Epithelial cell of esophagus (primary cell): ENCODE data around the gene NIN.

Source experiments
- DNase-seq: peaks from one replicate; pipeline ENCODE4 v3.0.0; 2010; ENCODE audit warnings: low read depth
- H3K4me3 ChIP-seq: 2 replicates; pipeline ENCODE4 v1.5.1; 2011; ENCODE audit warnings: mild to moderate bottlenecking, low read length, control low read depth
- CTCF ChIP-seq: IDR thresholded peaks from 2 replicates; pipeline ENCODE4 v1.5.1; 2011; ENCODE audit warnings: low read depth, mild to moderate bottlenecking, low read length, control low read depth, inconsistent platforms; ENCODE audit not compliant: insufficient read depth; ENCODE audit errors: missing control alignments

Gene NIN

GRCh38 chr14:50798048-50798421 is 32.9 kb downstream of the NIN start:
- no peak for DNase-seq
- H3K4me3 ChIP-seq: no peak overlapping the region
- TF ChIP-seq CTCF: no peak

- no peak overlapping the region for H3K4me3 ChIP-seq
- TF ChIP-seq CTCF: no peak
- DNase-seq: no peak
Measured at GRCh38 chr14:50797250-50798047, 33.5 kb downstream of the NIN start.

- no peak for TF ChIP-seq CTCF
- no peak for DNase-seq
- H3K4me3 ChIP-seq: no peak overlapping the region
Measured at GRCh38 chr14:50796390-50796789, 34.6 kb downstream of the NIN start.

GRCh38 chr14:50795909-50796308 is 35.1 kb downstream of the NIN start:
- DNase-seq: no peak

GRCh38 chr14:50795142-50795541 is 35.8 kb downstream of the NIN start:
- TF ChIP-seq CTCF: no peak
- H3K4me3 ChIP-seq: no peak overlapping the region
- no peak for DNase-seq

More at GRCh38 chr14:50795909-50796308, 35.1 kb downstream of the NIN start:
- TF ChIP-seq CTCF: no peak
- H3K4me3 ChIP-seq: no peak overlapping the region

- DNase-seq: no peak
- no peak overlapping the region for H3K4me3 ChIP-seq
- no peak for TF ChIP-seq CTCF
Measured at GRCh38 chr14:50794068-50794645, 36.8 kb downstream of the NIN start.
